Measurements from ENCODE around the gene PCNT.

GRCh38 chr21:46287541-46287940 lies 36.4 kb upstream of the PCNT start:
- TF ChIP-seq POLR2A (IDR thresholded peaks at IDR 0.05; ENCODE audit: control extremely low read depth in 1 of 2, low read depth in 2 of 2, low read length in 2 of 2) (no peak), POLR2AphosphoS5 (IDR thresholded peaks at IDR 0.05; ENCODE audit: low read depth, low read length) (no peak), USF2 (IDR thresholded peaks at IDR 0.05; ENCODE audit: low read length) (no peak), GABPA (IDR thresholded peaks at IDR 0.05; ENCODE audit: borderline replicate concordance, insufficient read depth, low read length) (no peak), CTCF (IDR thresholded peaks at IDR 0.05; ENCODE audit: control extremely low read depth in 1 of 3, insufficient read depth in 1 of 3, low read depth in 1 of 3, low read length in 3 of 3) (no peak), EZH2 (IDR thresholded peaks at IDR 0.05; ENCODE audit: low read depth, low read length, severe bottlenecking) (no peak), ATF3 (IDR thresholded peaks at IDR 0.05; ENCODE audit: insufficient read depth, low read depth, low read length) (no peak), SAP30 (IDR thresholded peaks at IDR 0.05; ENCODE audit: insufficient read depth, insufficient replicate concordance, low read length) (no peak), ATF2 (IDR thresholded peaks at IDR 0.05; ENCODE audit: low read length) (no peak), MAFK (IDR thresholded peaks at IDR 0.05; ENCODE audit: low read depth, low read length) (no peak), RXRA (IDR thresholded peaks at IDR 0.05; ENCODE audit: insufficient read depth, low read depth, low read length) (no peak), SP4 (IDR thresholded peaks at IDR 0.05; ENCODE audit: low read length) (no peak)
